ENCODE results near the gene BAZ2B. TPM values are rescaled to one million over a fixed set of nuclear protein-coding genes. Genes with fewer than 3 reads are reported as not detected.
"Not testable (repeated sequence)": the region's sequence is repeated elsewhere in the genome, so short reads cannot be mapped to it uniquely, and the experiment has no call there.

Gene BAZ2B
- total RNA-seq, 1 donor from 2014 or later = 108 TPM

GRCh38 chr2:159419403-159419802 is 196.9 kb downstream of the BAZ2B start:
- DNase-seq (ENCODE audit: low spot score) = no peak

- DNase-seq (ENCODE audit: low spot score) = no peak
These were observed 204.9 kb downstream of the BAZ2B start for GRCh38 chr2:159411460-159411859.

- DNase-seq (ENCODE audit: low spot score) = no peak
These were observed 206.1 kb downstream of the BAZ2B start for GRCh38 chr2:159410276-159410675.

- DNase-seq (ENCODE audit: low spot score) = no peak
These were observed 207.1 kb downstream of the BAZ2B start for GRCh38 chr2:159409116-159409800.

GRCh38 chr2:159402790-159403189 is 213.6 kb downstream of the BAZ2B start:
- DNase-seq (ENCODE audit: low spot score) = no peak

GRCh38 chr2:159402160-159402559 is 214.2 kb downstream of the BAZ2B start:
- not testable (repeated sequence) for DNase-seq (ENCODE audit: low spot score)

GRCh38 chr2:159399716-159400415 is 216.5 kb downstream of the BAZ2B start:
- no peak for DNase-seq (ENCODE audit: low spot score)

GRCh38 chr2:159396799-159397198 is 219.5 kb downstream of the BAZ2B start:
- DNase-seq (ENCODE audit: low spot score) = peak; percentile 8

- DNase-seq (ENCODE audit: low spot score) = no peak
These were observed 233.8 kb downstream of the BAZ2B start for GRCh38 chr2:159382447-159383028.

- DNase-seq (ENCODE audit: low spot score) = no peak
These were observed 234.8 kb downstream of the BAZ2B start for GRCh38 chr2:159381574-159381973.

- no peak for DNase-seq (ENCODE audit: low spot score)
These were observed 235.6 kb downstream of the BAZ2B start for GRCh38 chr2:159380685-159381239.

- no peak for DNase-seq (ENCODE audit: low spot score)
These were observed 237.2 kb downstream of the BAZ2B start for GRCh38 chr2:159379181-159379580.

- DNase-seq (ENCODE audit: low spot score) = no peak
These were observed 241.1 kb downstream of the BAZ2B start for GRCh38 chr2:159375241-159375640.

GRCh38 chr2:159371506-159371905 is 244.8 kb downstream of the BAZ2B start:
- no peak for DNase-seq (ENCODE audit: low spot score)

- DNase-seq (ENCODE audit: low spot score) = no peak
These were observed 249.8 kb downstream of the BAZ2B start for GRCh38 chr2:159366538-159366937.

GRCh38 chr2:159362816-159363251 is 253.5 kb downstream of the BAZ2B start:
- DNase-seq (ENCODE audit: low spot score) = no peak

GRCh38 chr2:159362094-159362493 is 254.3 kb downstream of the BAZ2B start:
- DNase-seq (ENCODE audit: low spot score) = no peak

GRCh38 chr2:159361603-159362002 is 254.7 kb downstream of the BAZ2B start:
- not testable (repeated sequence) for DNase-seq (ENCODE audit: low spot score)

GRCh38 chr2:159356053-159356554 is 260.2 kb downstream of the BAZ2B start:
- DNase-seq (ENCODE audit: low spot score) = no peak

- DNase-seq (ENCODE audit: low spot score) = no peak
These were observed 264.4 kb downstream of the BAZ2B start for GRCh38 chr2:159351977-159352376.

- DNase-seq (ENCODE audit: low spot score) = no peak
These were observed 266.6 kb downstream of the BAZ2B start for GRCh38 chr2:159349674-159350299.
